H1 (cell line): ENCODE data around the gene GRK3. TPM values are rescaled to one million over a fixed set of nuclear protein-coding genes. Genes with fewer than 3 reads are reported as not detected.

Source experiments
- CBX5 ChIP-seq: fragments of 300-800, 300-1000 bp; sonication (generic); IDR thresholded peaks from 2 replicates; pipeline ENCODE4 v1.7.1; 2016; ENCODE audit warnings: antibody characterized with exemption, low read length, low read depth
- HDAC2 ChIP-seq, 2 experiments: fragments of 300-600 bp in 1 of 2; sonication (generic) in 1 of 2; IDR thresholded peaks; 2 replicates each; pipeline ENCODE4 v1.6.1; 2011 to 2012; ENCODE audit warnings: low read depth in 2 of 2, low read length in 2 of 2, mild to moderate bottlenecking in 2 of 2, moderate library complexity in 2 of 2, borderline replicate concordance in 1 of 2, inconsistent platforms in 1 of 2
- polyA plus RNA-seq, 7 experiments: library from polyadenylated mRNA; depleted of rRNA in 3 of 7; stranded (reverse) in 5 of 7; unstranded in 2 of 7; fragments of >200 nt in 5 of 7; fragments of 200-250 nt in 2 of 7; gene quantifications; 1 replicate in 5 of 7; 2 replicates in 1 of 7; 4 replicates in 1 of 7; pipeline versions ENCODE4 v1.2.1 to v1.2.3, GENCODE V29; 2011 to 2013; ENCODE audit warnings: missing spikeins in 2 of 7, mixed read lengths in 2 of 7
- total RNA-seq: library from RNA; stranded (reverse); fragmentation: NEBNext Ultra II Directional; extraction: Animal tissue kit (Norgen Biotek cat#: 25700); gene quantifications from 2 replicates; pipeline ENCODE4 v1.2.1, GENCODE V29; 2021

GRK3 gene
- total and polyA plus RNA-seq, 2 of the 8 experiments (the other 6 are each of a cell fraction or from before 2014, with no cell fraction given) = 7.5 to 35.3 TPM

- TF ChIP-seq HDAC2 (IDR thresholded peaks at IDR 0.05; ENCODE audit: borderline replicate concordance in 1 of 2, low read depth in 2 of 2, low read length in 2 of 2) = no peak
- no peak for TF ChIP-seq CBX5
These were observed 24.1 kb upstream of the GRK3 start (continued) for GRCh38 chr22:25540166-25540907.
